GM13977 (cell line): ENCODE results near the gene SULF2.

Source experiments
- DNase-seq: peaks from one replicate; pipeline ENCODE4 v3.0.0; 2012; ENCODE audit warnings: low spot score
- CTCF ChIP-seq: IDR thresholded peaks from 2 replicates; pipeline ENCODE4 v1.5.1; 2012; ENCODE audit warnings: mild to moderate bottlenecking, control low read depth; ENCODE audit not compliant: insufficient read depth; ENCODE audit errors: extremely low read depth, missing control alignments
- in situ Hi-C: fragments of 300-500 bp; cut with MboI; formaldehyde crosslinking; loops from one replicate; pipeline ENCODE4 v1.12.0; 2022; ENCODE audit warnings: low sequenced_read_pairs, low pct_unique_long_range_greater_than_20kb, mixed read lengths, inconsistent platforms; ENCODE audit not compliant: unreplicated experiment

SULF2 gene

GRCh38 chr20:47789764-47790579, 4.7 kb upstream of the SULF2 start:
- in situ Hi-C loops, result loop anchor here (25.0 kb wide), 1 partner anchor 822 kb away; no protein-coding TSS in a partner anchor
- no peak for DNase-seq
- no peak for TF ChIP-seq CTCF

GRCh38 chr20:47789081-47789763, 3.9 kb upstream of the SULF2 start:
- in situ Hi-C loops, result loop anchor here (25.0 kb wide), 1 partner anchor 823 kb away; no protein-coding TSS in a partner anchor
- TF ChIP-seq CTCF, result no peak
- no peak for DNase-seq

- no peak for TF ChIP-seq CTCF
- in situ Hi-C loops, result loop anchor here (25.0 kb wide), 1 partner anchor 824 kb away; no protein-coding TSS in a partner anchor
Measured at GRCh38 chr20:47788741-47789080, 3.4 kb upstream of the SULF2 start.

GRCh38 chr20:47786765-47787107, 1.5 kb upstream of the SULF2 start:
- no peak for DNase-seq
- in situ Hi-C loops, result loop anchor here (25.0 kb wide), 1 partner anchor 826 kb away; no protein-coding TSS in a partner anchor
- TF ChIP-seq CTCF, result no peak

More at GRCh38 chr20:47788741-47789080, 3.4 kb upstream of the SULF2 start:
- DNase-seq, result no peak

- in situ Hi-C loops, result loop anchor here (25.0 kb wide), 1 partner anchor 826 kb away; no protein-coding TSS in a partner anchor
- TF ChIP-seq CTCF, result peak; percentile 54
- peak; percentile 77 for DNase-seq
Measured at GRCh38 chr20:47785854-47786764, 828 bp upstream of the SULF2 start.
